ENCODE measurements around the gene NDUFS7. TPM values are rescaled to one million over a fixed set of nuclear protein-coding genes. Genes with fewer than 3 reads are reported as not detected.

NDUFS7 gene
- total and polyA plus RNA-seq, 12 donors: 248 to 498 (median 377) TPM

- Histone ChIP-seq H3K27ac (no peak overlapping the region), H3K4me1 (peaks cover 9 to 37% (median 19%) of the 10 kb centered on the region in 9 donors), H3K27me3 (no peaks in the 10 kb centered on the region), H3K4me3 (no peak overlapping the region), H3K36me3 (peaks cover 0 to 52% (median 4%) of the 10 kb centered on the region in 9 donors), H3K9me3 (no peaks in the 10 kb centered on the region)
- ATAC-seq: no peak
- WGBS, 2 donors: 92 to 97% methylated on average over 43 of the region's 43 CpGs
- intact Hi-C loops (cut with DNase I): loop anchor here in 1 of 10 donors (10.0 kb wide), 1 partner anchor 93 kb away; the partner anchor contains the start of gene EFNA2
- TF ChIP-seq CTCF (IDR thresholded peaks at IDR 0.05): no peak
- no peak for DNase-seq
These were observed 6.3 kb upstream of the NDUFS7 start for GRCh38 chr19:1377176-1377964.

GRCh38 chr19:1377965-1378785 lies 5.5 kb upstream of the NDUFS7 start:
- H3K27ac ChIP-seq: no peak overlapping the region
- no peaks in the 10 kb centered on the region for H3K27me3 ChIP-seq
- peak in 1 of 2 donors; percentile 20 for DNase-seq
- no peak for ATAC-seq
- H3K4me1 ChIP-seq: peaks cover 6 to 29% (median 14%) of the 10 kb centered on the region in 9 donors
- intact Hi-C loops (cut with DNase I): loop anchor here in 1 of 10 donors (10.0 kb wide), 1 partner anchor 93 kb away; the partner anchor contains the start of gene EFNA2
- WGBS, 2 donors: 86 to 94% methylated on average over 33 of the region's 33 CpGs
- H3K9me3 ChIP-seq: no peaks in the 10 kb centered on the region
- TF ChIP-seq CTCF (IDR thresholded peaks at IDR 0.05): no peak
- no peak overlapping the region for H3K4me3 ChIP-seq
- peaks cover 0 to 44% (median 4%) of the 10 kb centered on the region in 9 donors for H3K36me3 ChIP-seq

- H3K36me3 ChIP-seq: peaks cover 0 to 33% (median 4%) of the 10 kb centered on the region in 9 donors
- intact Hi-C loops (cut with DNase I): loop anchor here in 1 of 10 donors (10.0 kb wide), 1 partner anchor 95 kb away; the partner anchor contains the start of gene EFNA2
- no peak overlapping the region for H3K27ac ChIP-seq
- ATAC-seq: no peak
- WGBS, 2 donors: 83 to 86% methylated on average over 26 to 27 of the region's 27 CpGs
- no peaks in the 10 kb centered on the region for H3K27me3 ChIP-seq
- peaks cover 0 to 23% (median 11%) of the 10 kb centered on the region in 9 donors for H3K4me1 ChIP-seq
- no peak for DNase-seq
- no peak overlapping the region for H3K4me3 ChIP-seq
- TF ChIP-seq CTCF (IDR thresholded peaks at IDR 0.05): no peak
- no peaks in the 10 kb centered on the region for H3K9me3 ChIP-seq
These were observed 4.4 kb upstream of the NDUFS7 start for GRCh38 chr19:1379126-1379905.

Data from heart right ventricle (tissue), 16 donors.